NCI-H1436 treated with DMSO at 0.1 percent for 48 hours (cell line): ENCODE results near the gene AKT2.

Experiments
- DNase-seq: peaks from one replicate; lab custom pipeline; 2025; lab: John Stamatoyannopoulos, UW

The AKT2 gene

DNA sequence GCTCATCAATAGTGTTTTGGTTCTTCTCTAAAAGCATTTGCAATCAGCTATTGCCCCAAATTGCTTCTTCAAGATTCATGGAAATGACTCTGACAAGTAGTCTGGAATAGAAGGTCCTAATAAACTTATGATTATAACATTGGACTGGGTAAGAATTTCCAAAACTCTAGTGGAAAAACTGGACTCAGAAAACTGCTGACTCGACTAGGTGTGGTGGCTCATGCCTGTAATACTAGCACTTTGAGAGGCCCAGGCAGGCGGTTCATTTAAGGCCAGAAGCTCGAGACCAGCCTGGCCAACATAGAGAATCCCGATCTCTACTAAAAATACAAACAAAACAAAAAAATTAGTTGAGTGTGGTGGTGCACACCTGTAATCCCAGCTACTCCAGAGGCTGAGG lies 15.5 kb upstream of the AKT2 start:
- DNase-seq = no peak

- DNase-seq = no peak
Observed at GRCh38 chr19:40298026-40298425, 12.9 kb upstream of the AKT2 start.

- no peak for DNase-seq
Observed at GRCh38 chr19:40294560-40294959, 9.4 kb upstream of the AKT2 start.

DNA sequence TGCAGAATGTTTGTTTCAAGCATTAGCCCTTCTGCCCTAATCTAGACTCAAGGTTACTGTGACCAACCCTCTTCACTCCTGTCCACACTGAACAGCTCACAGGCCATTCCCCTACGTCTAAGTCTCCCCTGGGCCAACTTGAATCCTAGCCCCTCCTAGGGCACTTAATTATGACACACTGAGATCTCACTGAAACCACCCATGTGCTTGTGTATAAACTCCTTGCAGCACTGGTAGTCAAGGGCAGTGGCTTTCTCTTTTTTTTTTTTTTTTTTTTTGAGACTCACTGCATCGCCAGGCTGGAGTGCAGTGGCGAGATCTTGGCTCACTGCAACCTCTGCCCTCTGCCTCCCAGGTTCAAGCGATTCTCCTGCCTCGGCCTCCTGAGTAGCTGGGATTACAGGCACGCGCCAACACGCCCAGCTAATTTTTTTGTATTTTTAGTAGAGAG lies 1.9 kb upstream of the AKT2 start:
- DNase-seq = no peak

DNA sequence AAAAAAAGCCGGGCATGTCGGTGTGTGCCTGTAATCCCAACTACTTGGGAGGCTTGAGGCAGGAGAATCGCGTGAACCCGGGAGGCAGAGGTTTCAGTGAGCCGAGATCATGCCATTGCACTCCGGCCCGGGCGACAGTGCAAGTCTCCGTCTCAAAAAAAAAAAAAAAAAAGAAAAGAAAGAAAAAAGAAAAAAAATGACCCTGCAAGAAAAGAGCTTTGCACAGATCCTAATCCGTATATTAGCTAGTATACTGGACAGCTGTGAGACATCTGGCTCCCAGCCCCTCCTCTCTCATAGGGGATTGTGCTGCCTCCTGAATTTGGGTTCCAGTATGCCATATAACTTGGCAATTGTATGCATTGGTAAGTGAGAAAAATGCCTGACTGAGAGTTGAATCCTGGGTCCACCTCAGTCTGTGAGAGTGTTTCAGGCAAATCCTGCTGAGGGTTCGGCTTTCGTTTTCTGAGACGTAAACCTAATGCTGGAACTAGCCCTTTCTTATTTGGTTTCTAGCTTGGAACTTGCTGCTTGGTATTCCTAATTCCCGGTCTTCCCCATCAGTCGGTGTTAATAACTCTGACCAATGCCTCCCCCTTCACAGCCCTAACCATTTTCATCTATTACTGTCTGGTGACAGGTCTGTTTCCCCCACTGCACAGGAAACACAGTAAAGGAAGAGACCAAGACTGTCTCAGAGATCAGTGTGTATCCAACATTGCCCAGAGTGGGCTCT lies 1.3 kb upstream of the AKT2 start:
- no peak for DNase-seq

- DNase-seq = peak; percentile 99
Observed at GRCh38 chr19:40285353-40286234, 449 bp upstream of the AKT2 start.

- DNase-seq = no peak
Observed at GRCh38 chr19:40284251-40284500, 969 bp downstream of the AKT2 start.

- DNase-seq = no peak
Observed at GRCh38 chr19:40283414-40284250, 1.5 kb downstream of the AKT2 start.

DNA sequence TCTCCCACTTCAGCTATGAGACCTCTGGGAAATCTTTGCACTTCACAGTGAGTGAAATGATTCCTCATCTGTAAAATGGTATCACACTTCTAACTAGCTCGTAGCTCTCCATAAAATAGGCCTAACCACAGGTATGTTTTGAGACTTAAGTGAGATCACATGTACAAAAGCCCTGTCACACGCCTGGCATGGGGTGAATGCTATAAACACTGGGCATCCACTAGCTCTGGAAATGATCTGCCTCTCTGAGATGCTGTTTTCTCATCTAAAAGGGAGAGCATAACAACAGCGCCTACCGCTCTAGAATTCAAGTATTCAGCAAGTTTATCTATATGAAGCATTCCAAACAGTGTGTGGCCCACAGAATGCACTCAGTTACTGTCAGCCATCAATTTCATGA lies 2.2 kb downstream of the AKT2 start:
- no peak for DNase-seq

- DNase-seq = no peak
Observed at GRCh38 chr19:40282209-40282580, 3.0 kb downstream of the AKT2 start.

- no peak for DNase-seq
Observed at GRCh38 chr19:40281381-40282208, 3.5 kb downstream of the AKT2 start.

- DNase-seq = no peak
Observed at GRCh38 chr19:40280608-40281221, 4.4 kb downstream of the AKT2 start.

DNA sequence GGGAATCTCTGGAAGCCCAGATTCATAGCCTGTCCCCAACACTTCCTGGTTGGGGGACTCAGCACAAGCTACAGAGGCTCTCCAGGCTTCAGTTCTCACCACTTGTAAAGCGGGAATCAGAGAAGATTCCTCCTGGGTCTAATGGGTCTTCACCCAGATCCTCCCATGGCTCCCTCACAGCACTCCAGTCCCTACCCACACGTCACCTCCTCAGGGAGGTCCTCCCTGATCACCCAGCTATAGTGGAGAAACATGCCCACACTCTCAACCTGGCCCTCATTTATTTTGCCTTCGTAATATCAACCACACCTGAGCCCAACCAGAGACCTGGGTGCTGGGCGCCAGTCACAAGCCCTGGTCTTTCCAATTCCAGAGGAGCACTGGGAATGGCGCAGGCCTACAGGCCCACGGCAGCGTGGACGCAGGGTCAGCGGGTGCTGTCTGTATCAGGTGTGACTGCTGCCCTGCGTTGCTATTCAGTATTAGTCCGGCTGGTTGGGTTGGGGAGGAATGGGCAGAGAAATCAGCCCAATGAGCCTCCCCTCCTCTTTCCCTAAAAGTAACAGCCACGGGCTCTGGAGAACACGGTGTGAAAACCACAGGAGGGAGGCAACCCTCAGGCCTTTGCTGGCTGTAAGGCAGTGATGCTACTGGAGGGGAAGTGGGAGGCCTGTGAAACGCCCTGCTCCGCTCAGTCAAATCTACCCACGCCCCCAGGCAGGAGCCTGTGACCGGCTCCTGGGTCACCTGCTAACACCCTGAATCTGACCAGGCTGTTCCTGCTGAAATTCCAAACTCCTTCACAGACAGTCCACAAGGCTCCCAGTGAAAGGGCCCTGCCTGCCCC lies 5.2 kb downstream of the AKT2 start:
- no peak for DNase-seq

GRCh38 chr19:40279120-40279551 lies 6.0 kb downstream of the AKT2 start:
- no peak for DNase-seq

GRCh38 chr19:40278361-40279035 lies 6.6 kb downstream of the AKT2 start:
- no peak for DNase-seq

GRCh38 chr19:40277356-40278059 lies 7.6 kb downstream of the AKT2 start:
- no peak for DNase-seq

DNA sequence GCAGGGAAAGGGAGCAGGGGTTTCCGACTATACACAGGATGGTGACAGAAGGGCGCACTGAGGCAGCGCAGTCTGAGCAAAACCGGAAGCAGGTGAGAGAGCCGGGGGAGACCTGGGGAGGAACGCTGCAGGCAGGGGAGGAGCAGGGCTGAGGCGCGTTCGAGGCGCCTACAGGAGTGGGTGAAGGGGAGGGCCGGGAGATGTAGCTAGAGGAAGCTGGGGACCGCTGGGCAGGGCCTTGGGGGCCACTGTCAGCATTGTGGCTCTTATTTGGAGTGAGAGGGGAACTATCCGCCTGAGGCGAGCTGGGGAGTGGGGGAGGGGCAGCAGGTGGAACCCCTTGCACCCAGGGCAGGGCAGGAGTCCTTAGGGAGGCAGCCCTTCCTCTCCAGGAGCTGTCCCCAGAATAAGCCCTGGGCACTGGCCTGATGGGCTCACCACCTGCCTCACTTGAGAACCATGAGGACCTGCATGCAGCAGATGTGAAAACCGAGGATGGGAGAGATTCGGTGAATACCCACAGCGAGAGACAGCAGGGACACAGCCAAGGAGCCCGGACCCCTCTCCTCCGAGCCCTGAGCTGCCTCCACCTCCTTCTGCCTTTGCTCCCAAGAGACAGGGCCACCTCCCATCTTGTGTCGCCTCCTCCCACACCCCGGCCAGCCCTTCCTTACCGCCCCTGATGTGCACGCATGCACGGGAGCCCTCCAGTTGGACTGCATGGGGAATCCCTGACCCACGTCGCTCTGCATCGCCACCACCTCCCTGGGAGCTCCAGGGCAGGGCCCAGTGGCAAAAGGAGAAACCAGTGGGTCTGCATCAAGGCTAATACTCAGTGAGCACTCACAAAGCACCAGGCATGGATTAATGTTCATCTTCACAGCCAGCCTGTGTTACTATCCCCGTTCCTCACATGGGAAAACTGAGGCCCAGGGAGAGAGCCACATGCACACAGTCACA lies 10.3 kb downstream of the AKT2 start:
- DNase-seq = no peak
